HL-60 (cell line): ENCODE measurements around the gene NUTM2F.

Experiments used
- DNase-seq, 2 experiments: peaks; one replicate each; pipeline ENCODE4 v3.0.0-alpha.2; 2010 to 2020; ENCODE audit warnings: low read depth in 1 of 2, low spot score in 1 of 2
- H3K27ac ChIP-seq: fragments of 250-450 bp; sonication (Bioruptor Pico); replicated peaks from 2 replicates; pipeline ENCODE4 v1.5.1; 2020; ENCODE audit warnings: mild to moderate bottlenecking, moderate library complexity
- H3K27me3 ChIP-seq: fragments of 250-450 bp; sonication (Bioruptor Pico); 2 replicates; pipeline ENCODE4 v1.5.1; 2021; ENCODE audit warnings: mild to moderate bottlenecking, moderate library complexity; ENCODE audit not compliant: insufficient read depth, poor library complexity, severe bottlenecking
- H3K4me3 ChIP-seq: replicated peaks from 2 replicates; pipeline ENCODE4 v1.5.1; 2011; ENCODE audit warnings: mild to moderate bottlenecking, control low read depth, low read length; ENCODE audit not compliant: insufficient read depth
- GABPA ChIP-seq: IDR thresholded peaks from 2 replicates; pipeline ENCODE4 v1.6.1; 2012; ENCODE audit warnings: low read depth
- POLR2AphosphoS5 ChIP-seq: IDR thresholded peaks from 2 replicates; pipeline ENCODE4 v1.6.1; 2012; ENCODE audit warnings: low read depth
- SPI1 ChIP-seq: IDR thresholded peaks from 2 replicates; pipeline ENCODE4 v1.6.1; 2012; ENCODE audit warnings: low read depth, mild to moderate bottlenecking, borderline replicate concordance
- TF ChIP-seq, protein P1 (sequence below): IDR thresholded peaks from 2 replicates; pipeline ENCODE4 v1.6.1; 2012; ENCODE audit warnings: low read depth; ENCODE audit not compliant: insufficient replicate concordance
- TF ChIP-seq, protein P2 (sequence below): IDR thresholded peaks from one replicate; pipeline ENCODE4 v1.5.1; 2011; ENCODE audit warnings: low read length, control low read depth, inconsistent platforms; ENCODE audit not compliant: insufficient read depth

Gene NUTM2F

DNA sequence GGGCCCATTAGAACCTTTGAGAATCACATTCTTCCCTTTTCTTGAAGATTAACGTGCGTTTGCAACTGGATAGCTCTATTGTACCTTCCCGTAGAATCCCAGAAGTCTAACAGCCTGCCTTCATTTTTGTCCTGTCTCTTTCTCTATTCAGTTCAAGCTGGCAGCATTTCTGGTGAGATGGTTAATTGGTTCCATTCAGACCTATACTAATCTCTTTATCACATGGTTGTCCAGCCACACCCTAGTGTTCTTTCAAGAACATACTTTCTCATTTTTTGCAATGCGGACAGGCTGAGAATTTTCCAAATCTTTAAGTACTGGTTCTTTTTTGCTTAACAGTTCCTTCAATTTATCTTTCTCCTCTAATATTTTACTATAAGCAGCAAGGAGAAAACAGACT, 26.0 kb downstream of the NUTM2F start:
- DNase-seq, result no peak
- TF ChIP-seq, protein P1, sequence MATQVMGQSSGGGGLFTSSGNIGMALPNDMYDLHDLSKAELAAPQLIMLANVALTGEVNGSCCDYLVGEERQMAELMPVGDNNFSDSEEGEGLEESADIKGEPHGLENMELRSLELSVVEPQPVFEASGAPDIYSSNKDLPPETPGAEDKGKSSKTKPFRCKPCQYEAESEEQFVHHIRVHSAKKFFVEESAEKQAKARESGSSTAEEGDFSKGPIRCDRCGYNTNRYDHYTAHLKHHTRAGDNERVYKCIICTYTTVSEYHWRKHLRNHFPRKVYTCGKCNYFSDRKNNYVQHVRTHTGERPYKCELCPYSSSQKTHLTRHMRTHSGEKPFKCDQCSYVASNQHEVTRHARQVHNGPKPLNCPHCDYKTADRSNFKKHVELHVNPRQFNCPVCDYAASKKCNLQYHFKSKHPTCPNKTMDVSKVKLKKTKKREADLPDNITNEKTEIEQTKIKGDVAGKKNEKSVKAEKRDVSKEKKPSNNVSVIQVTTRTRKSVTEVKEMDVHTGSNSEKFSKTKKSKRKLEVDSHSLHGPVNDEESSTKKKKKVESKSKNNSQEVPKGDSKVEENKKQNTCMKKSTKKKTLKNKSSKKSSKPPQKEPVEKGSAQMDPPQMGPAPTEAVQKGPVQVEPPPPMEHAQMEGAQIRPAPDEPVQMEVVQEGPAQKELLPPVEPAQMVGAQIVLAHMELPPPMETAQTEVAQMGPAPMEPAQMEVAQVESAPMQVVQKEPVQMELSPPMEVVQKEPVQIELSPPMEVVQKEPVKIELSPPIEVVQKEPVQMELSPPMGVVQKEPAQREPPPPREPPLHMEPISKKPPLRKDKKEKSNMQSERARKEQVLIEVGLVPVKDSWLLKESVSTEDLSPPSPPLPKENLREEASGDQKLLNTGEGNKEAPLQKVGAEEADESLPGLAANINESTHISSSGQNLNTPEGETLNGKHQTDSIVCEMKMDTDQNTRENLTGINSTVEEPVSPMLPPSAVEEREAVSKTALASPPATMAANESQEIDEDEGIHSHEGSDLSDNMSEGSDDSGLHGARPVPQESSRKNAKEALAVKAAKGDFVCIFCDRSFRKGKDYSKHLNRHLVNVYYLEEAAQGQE, result no peak
- no peak for TF ChIP-seq SPI1
- TF ChIP-seq GABPA, result no peak
- TF ChIP-seq, protein P2, sequence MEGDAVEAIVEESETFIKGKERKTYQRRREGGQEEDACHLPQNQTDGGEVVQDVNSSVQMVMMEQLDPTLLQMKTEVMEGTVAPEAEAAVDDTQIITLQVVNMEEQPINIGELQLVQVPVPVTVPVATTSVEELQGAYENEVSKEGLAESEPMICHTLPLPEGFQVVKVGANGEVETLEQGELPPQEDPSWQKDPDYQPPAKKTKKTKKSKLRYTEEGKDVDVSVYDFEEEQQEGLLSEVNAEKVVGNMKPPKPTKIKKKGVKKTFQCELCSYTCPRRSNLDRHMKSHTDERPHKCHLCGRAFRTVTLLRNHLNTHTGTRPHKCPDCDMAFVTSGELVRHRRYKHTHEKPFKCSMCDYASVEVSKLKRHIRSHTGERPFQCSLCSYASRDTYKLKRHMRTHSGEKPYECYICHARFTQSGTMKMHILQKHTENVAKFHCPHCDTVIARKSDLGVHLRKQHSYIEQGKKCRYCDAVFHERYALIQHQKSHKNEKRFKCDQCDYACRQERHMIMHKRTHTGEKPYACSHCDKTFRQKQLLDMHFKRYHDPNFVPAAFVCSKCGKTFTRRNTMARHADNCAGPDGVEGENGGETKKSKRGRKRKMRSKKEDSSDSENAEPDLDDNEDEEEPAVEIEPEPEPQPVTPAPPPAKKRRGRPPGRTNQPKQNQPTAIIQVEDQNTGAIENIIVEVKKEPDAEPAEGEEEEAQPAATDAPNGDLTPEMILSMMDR, result no peak
- TF ChIP-seq POLR2AphosphoS5, result no peak
- Histone ChIP-seq H3K27me3 (no peaks in the 10 kb centered on the region), H3K4me3 (no peak overlapping the region), H3K27ac (no peak overlapping the region)

DNA sequence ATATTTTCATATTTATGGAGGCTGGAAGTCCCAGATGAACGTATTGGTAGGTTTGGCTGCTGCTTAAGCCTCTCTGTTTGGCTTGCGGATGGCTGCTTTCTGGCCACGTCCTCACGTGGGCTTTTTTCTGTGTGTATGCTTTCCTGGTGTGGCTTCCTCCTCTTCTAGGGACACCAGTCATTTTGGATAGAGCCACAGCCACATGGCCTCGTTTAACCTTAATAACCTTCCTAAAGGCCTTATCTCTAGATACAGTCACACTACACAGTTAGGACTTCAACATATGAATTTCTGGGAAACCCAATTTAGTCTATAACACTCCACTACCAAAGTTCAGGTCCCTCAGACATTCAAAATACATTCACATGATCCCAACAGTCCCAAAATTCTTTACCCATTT, 26.9 kb downstream of the NUTM2F start:
- no peak overlapping the region for H3K27ac ChIP-seq
- DNase-seq, result no peak
- H3K4me3 ChIP-seq, result no peak overlapping the region
- no peaks in the 10 kb centered on the region for H3K27me3 ChIP-seq
- TF ChIP-seq SPI1 (no peak), GABPA (no peak), POLR2AphosphoS5 (no peak)
- TF ChIP-seq, protein P1, result no peak
- TF ChIP-seq, protein P2, result no peak

DNA sequence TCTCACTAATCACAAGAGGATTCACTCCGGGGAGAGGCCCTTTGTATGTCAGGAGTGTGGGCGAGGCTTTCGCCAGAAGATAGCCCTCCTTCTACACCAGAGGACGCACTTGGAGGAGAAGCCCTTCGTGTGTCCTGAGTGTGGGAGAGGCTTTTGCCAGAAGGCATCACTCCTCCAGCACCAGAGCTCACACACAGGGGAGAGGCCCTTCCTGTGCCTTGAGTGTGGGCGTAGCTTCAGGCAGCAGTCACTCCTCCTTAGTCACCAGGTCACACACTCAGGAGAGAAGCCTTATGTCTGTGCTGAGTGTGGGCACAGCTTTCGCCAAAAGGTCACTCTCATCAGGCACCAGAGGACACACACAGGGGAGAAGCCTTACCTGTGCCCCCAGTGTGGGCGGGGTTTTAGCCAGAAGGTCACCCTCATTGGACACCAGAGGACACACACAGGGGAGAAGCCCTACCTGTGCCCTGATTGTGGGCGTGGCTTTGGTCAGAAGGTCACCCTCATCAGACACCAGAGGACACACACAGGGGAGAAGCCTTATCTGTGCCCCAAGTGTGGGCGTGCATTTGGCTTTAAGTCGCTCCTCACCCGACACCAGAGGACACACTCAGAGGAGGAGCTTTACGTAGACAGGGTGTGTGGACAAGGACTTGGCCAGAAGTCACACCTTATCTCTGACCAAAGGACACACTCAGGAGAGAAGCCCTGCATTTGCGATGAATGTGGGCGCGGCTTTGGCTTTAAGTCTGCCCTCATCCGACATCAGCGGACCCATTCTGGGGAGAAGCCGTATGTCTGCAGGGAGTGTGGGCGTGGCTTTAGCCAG, 27.8 kb downstream of the NUTM2F start:
- H3K27ac ChIP-seq, result no peak overlapping the region
- no peak for DNase-seq
- H3K4me3 ChIP-seq, result no peak overlapping the region
- TF ChIP-seq POLR2AphosphoS5, result no peak; the same call in 1 of the 2 replicates
- TF ChIP-seq, protein P1, result no peak
- no peak for TF ChIP-seq GABPA
- TF ChIP-seq, protein P2, result no peak
- TF ChIP-seq SPI1, result no peak
- no peaks in the 10 kb centered on the region for H3K27me3 ChIP-seq
